GM19467 (cell line): Measurements from ENCODE around the gene EIF2S2.

Experiments used
- ATAC-seq: cut with Tn5 transposase; IDR thresholded peaks from one replicate; pipeline ENCODE4 v1.9.1; 2021; ENCODE audit warnings: mild to moderate bottlenecking, moderate library complexity; ENCODE audit not compliant: unreplicated experiment

The EIF2S2 gene

DNA sequence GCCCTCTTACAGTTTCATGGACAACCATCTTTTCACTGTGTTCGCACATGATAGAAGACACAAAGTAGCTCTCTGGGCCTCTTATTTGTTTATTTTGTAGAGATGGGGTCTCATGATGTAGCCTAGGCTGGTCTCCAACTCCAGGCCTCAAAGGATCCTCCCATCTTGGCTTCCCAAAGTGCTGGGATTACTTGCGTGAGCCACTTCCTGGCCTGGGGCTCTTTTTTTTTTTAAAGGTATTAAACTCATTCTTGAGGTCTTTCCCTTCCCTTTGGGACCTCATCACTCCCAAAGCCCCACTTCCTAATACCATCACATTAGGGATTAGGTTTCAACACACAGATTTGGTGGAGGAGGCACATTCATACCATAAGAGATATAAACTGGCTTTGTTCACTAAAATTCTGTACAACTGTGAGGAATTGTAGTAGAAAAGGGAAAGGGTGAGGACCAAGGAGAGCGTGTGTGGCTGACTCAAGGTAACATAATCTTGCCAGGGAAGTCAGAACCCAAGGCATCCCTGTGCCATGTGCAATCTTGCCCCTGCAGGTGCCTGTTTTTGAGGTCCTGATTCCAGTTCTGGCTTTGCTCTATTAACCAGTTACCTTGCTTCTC lies 45.5 kb downstream of the EIF2S2 start:
- ATAC-seq, result no peak

DNA sequence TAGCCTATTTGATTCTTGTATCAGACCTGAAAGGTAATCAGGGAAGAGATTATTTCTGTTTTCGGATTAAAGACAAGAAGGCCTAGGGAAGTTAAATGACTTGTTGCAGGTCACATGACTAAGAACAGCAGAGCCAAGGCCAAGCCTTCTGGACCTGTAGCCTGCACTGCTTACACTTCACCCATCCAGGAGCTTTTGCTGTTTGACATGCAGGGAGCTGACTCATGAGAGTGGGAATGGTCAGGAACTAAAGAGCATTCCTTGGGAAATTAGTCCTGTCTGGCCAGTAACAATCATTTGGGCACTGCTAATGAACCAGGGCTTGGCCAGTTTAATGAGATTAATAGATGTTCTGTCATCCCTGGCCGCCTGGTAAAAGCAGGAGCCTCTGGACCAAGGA lies 46.8 kb downstream of the EIF2S2 start:
- ATAC-seq, result no peak

- no peak for ATAC-seq
Measured at GRCh38 chr20:34064286-34064685, 47.8 kb downstream of the EIF2S2 start.

DNA sequence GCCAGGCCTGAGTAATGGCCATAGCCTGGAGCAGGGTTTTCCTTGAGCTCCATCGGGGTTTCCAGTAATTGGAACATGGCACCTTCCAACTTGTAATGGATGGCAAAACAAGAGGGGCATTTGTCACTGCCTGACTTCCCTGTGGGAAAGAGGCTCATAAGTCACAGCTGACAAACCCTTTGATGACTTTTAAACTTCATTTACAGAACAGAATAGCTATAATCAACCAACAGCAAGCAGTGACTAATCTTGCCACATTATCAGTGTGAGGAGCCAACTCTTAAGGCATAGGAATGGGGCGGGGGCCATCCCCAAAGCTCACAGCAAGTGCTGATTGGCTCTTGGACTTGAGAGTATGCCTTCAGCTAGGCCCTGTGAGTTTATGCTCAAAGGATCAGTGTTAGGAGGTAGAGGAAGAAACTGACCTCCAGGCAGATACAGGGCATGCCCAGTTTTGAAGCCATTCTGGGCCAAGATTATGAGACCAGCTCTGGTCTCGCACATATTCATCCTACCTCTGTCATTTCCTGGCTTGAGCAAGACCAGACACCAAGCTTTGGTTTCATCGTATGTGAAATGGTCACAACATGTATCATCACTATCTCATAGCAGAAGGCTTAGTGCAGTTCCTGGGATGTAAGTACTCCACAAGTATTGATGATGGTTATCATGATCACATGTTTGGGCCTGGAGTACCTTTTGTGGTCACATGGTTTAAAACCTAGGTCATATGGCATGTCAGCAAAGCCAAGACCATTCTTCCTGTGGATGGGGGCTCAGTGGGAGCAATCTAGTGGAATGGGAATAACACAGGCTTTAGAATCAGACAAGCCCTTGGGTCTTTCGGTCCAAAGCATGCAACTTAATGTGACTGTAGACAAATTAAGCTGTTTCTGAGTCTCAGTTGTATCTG lies 49.2 kb downstream of the EIF2S2 start:
- ATAC-seq, result no peak

- no peak for ATAC-seq
Measured at GRCh38 chr20:34061695-34062094, 50.3 kb downstream of the EIF2S2 start.

DNA sequence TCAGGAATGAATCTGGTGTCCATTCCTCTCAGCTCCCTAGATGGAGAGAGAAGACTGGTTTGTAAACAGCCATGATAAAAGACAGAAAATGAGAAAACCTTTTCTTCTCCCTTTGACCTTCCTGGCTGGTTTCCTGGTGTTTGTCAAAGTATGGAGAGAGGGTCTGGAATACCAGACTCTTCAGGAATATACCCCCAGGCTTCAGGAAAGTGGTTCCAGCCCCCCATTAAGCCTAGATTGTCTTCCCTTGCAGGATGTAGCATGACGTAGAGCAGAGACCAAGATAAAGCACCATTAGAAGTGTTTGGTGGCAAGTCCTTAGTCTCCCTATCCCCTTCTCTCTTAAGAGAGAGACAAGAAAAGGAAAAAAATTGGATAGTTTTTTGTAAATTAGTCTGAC lies 51.1 kb downstream of the EIF2S2 start:
- ATAC-seq, result no peak

- no peak for ATAC-seq
Measured at GRCh38 chr20:34058831-34059230, 53.2 kb downstream of the EIF2S2 start.

GRCh38 chr20:34055290-34055689 lies 56.8 kb downstream of the EIF2S2 start:
- no peak for ATAC-seq

- ATAC-seq, result no peak
Measured at GRCh38 chr20:34052414-34052813, 59.6 kb downstream of the EIF2S2 start.

DNA sequence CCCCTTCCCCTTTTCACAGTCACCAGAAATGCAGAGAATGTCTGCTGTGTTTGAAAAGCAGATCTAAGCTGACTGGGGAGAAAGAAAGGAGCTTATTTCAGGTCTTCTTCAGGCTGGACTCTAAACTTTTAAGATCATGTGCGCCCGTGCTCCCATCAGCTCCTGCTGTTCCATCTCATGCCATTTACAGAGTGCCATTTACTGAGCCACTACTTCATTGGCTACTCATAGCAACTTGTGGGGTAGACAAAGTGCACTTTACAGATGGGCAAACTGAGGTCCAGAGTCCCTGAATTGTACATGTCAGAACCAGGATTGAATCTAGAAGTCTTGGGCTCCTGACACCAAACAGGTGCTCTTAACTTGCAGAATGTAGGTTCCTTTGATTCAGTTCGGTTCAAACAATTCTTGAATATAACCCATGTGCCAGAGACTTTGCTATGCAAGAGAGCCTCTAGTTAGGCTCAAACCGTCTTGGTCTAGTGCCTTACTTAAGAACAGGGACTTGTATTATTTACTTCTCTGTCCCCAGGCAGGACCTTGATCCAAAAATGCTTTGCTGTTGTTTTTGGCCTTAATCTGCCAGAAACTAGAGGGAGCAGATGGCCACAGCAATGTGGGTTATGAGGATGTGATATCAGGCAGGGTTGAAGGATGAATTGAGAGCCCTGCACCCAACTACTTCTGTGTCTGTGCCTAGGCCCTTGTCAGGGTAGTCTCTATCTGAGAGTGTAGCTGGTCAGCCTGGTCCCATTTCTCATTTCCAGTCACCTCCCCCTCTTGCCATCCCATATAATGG lies 61.9 kb downstream of the EIF2S2 start:
- no peak for ATAC-seq

GRCh38 chr20:34049389-34049788 lies 62.7 kb downstream of the EIF2S2 start:
- ATAC-seq, result no peak

DNA sequence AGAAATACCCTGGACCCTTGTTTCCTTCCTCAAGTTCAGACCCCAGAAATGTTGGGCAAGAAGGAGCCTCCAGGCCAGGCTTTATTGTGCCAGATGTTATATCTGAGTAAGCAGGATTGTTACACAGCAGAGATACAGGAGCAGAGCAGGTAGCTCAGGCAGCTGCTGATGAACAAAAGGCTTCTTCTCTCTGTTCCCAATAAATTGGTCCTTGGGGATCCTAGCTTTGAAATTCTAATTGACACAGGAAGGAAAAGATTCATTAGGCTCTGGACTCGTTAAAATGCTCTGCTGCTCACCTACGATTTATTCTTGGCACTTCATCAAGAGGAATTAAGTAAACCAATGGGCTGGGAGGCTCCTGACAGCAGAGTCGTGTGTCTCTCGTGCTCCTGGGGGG lies 64.1 kb downstream of the EIF2S2 start:
- no peak for ATAC-seq

DNA sequence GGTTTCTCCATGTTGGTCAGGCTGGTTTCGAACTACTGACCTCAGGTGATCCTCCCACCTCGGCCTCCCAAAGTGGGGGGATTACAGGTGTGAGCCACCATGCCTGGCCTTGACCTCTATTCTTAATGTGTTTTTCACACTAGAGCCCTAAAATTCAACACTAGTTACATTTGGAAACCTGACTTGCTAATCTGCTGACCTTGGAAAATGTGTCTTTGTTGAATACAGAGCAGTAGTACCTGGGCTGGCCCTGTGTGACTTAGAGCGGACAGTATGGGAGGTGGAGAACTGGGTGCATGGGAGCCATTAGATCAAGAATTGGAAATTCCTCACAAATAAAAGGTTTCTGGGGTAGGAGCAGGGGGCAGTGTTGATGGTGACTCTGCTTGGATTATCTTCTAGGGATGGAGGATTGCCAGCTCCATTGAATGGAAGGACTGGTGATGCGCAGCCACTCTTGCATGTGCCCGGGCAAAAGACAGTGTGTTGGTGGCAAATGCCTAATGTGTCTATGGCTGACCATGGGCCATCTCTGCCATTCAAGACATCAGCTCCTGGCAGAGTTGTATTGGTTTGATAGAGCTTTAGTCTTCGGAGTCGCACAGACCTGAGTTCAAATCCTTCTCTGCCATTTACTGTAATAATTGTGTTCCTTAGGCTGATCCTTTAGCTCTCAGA lies 64.9 kb downstream of the EIF2S2 start:
- no peak for ATAC-seq

DNA sequence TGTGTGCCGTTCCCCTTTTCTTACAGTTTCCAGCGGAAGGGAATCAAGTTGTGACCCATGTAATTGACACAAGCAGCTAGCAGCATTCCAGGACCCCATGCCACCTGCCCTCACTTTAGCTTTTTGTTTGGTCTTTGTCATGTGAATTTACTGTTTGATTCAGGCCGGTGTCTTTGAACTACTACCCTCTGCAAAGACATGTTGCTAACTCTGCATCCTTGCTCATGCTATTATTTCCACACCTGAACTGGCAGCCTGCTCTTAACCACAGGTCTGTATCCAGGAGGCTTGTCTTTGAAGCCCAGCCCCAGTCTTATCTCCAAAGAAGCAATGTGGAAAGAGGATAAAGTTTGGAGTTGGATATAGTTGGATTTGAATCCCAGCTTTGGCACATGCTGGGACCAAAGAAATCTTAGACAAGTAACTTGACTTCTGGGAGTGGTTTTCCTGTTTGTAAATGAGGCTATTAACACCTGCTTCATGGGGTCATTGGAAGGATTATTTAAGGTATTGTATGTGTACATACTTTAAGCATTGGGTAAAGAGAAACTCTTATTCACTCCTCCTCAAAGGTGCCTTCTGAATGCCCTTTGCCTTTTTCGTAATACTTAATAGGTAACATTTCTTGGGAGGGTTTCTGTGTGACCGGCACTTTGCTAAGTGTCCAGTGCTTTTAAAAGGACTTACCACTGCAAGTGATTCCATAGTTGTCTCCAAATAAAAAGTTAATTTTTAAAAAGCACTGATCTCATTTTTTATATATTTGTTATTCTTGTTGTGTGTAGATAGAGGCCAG lies 65.9 kb downstream of the EIF2S2 start:
- no peak for ATAC-seq

DNA sequence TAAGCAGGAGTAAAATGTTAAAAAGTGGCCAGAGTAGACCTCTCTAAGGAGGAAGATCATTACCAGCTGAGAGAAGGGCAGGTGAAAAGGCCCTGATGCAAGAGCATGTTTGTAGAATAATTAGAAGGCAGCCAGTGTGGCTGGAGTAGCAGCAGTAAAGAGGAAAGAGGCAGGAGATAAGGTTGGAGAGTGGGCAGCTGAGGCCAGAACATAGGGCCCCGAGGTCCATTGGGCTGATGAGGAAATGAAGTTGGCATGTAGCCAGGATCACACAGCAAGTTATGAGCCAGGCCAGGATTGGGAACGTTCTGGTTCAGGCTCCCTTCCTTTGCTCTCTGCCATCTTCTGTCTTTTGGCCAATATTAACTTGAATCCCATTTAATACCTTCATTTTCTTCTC lies 66.7 kb downstream of the EIF2S2 start:
- ATAC-seq, result no peak

GRCh38 chr20:34043025-34043424 lies 69.0 kb downstream of the EIF2S2 start:
- ATAC-seq, result no peak

DNA sequence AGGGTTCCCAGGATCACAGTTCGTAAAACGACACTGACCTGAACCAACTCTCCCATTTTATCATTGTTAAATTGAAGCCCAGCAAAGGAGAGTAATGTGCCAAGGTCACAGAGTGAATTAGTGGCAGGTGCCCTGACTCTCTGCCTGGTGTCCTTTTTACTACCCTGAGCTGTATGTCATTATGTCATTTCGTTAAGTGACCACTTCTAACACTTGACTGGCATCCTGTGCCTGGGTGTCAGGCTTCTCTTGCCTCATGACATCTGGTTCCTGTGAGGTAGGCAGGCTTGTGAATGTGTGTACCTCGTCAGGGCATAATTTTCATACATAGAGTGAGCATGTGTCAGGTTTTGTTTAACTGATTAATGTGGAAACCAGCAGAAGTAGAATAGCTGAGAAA lies 69.8 kb downstream of the EIF2S2 start:
- no peak for ATAC-seq

DNA sequence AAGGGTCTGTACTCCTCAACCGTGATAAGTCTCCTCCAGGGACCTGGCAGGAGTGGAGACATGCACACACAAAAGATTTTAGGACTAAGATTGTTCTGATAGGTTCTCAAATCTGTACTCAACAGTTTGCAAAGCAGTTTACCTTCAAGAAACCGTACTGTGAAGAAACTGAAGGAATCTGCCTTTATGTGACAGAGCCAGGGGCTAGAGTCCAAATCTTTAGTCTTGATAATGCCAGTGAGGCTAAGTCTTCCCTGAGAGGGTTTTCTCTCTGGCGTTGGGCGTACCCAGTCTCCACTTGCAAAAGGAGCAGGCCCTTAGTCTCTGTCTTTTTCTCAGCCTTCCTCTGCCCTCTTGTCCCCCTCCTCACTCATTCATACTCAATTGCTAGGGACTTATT lies 70.8 kb downstream of the EIF2S2 start:
- ATAC-seq, result no peak

GRCh38 chr20:34040300-34040995 lies 71.6 kb downstream of the EIF2S2 start:
- no peak for ATAC-seq
